Small intestine (tissue), 7 donors: ENCODE measurements around the gene NOVA1. TPM values are rescaled to one million over a fixed set of nuclear protein-coding genes. Genes with fewer than 3 reads are reported as not detected.

Source experiments
- DNase-seq, 2 donors: peaks; one replicate each; pipeline versions ENCODE4 v3.0.0 to v3.0.0-alpha.2; 2013
- FAIRE-seq: peaks from 2 replicates; lab custom pipeline; 2012; peaks lifted over from hg19 to GRCh38; lab: Jason Lieb, UNC
- H3K27ac ChIP-seq, 3 donors: one replicate each; pipeline ENCODE4 v1.5.1; 2013; ENCODE audit warnings: low read length in 2 of 3, mild to moderate bottlenecking in 2 of 3, control low read depth in 1 of 3, inconsistent platforms in 1 of 3, low read depth in 1 of 3, moderate library complexity in 1 of 3
- H3K27me3 ChIP-seq, 3 donors: one replicate each; pipeline ENCODE4 v1.6.1; 2013; ENCODE audit warnings: low read length in 3 of 3, inconsistent platforms in 1 of 3; ENCODE audit not compliant: control insufficient read depth in 3 of 3, insufficient read depth in 3 of 3
- H3K36me3 ChIP-seq, 3 donors: one replicate each; pipeline ENCODE4 v1.6.1; 2013; ENCODE audit warnings: low read length in 3 of 3, inconsistent platforms in 1 of 3, low read depth in 1 of 3, mild to moderate bottlenecking in 1 of 3, moderate library complexity in 1 of 3; ENCODE audit not compliant: control insufficient read depth in 3 of 3, insufficient read depth in 2 of 3
- H3K4me1 ChIP-seq, 3 donors: one replicate each; pipeline ENCODE4 v1.6.1; 2013; ENCODE audit warnings: low read length in 2 of 3, inconsistent platforms in 1 of 3, low read depth in 1 of 3, mild to moderate bottlenecking in 1 of 3, moderate library complexity in 1 of 3; ENCODE audit not compliant: control insufficient read depth in 3 of 3, insufficient read depth in 2 of 3
- H3K4me3 ChIP-seq, 3 donors: one replicate each; pipeline ENCODE4 v1.5.1; 2013; ENCODE audit warnings: low read length in 3 of 3, control low read depth in 1 of 3, inconsistent platforms in 1 of 3, low read depth in 1 of 3, mild to moderate bottlenecking in 1 of 3, moderate library complexity in 1 of 3
- H3K9me3 ChIP-seq, 2 donors: one replicate each; pipeline ENCODE4 v1.6.1; 2013; ENCODE audit warnings: low read depth in 1 of 2, low read length in 1 of 2; ENCODE audit not compliant: control insufficient read depth in 2 of 2, insufficient read depth in 1 of 2
- WGBS, 3 donors: extraction: QIAGEN DNeasy Blood & Tissue Kit; methylation state at CpG; one replicate each; pipeline ENCODE4 v1.1.7; 2013; 5-methylcytosine and 5-hydroxymethylcytosine counted together
- polyA plus RNA-seq, 4 donors: library from polyadenylated mRNA; stranded (reverse) in 3 of 4; unstranded in 1 of 4; fragments of 200-250 nt in 3 of 4; fragments of 120-200 nt in 1 of 4; gene quantifications; one replicate each; pipeline versions ENCODE4 v1.2.1 to v1.2.3, GENCODE V29; 2013
- donor health status: healthy with polysubstance abuse.
- donor health status: control.
- donor health status: control.
- donor health status: Bipolar disorder and iron deficiency.
- donor health status: healthy.

Gene NOVA1
- polyA plus RNA-seq, 4 donors: 0.27 to 9.3 (median 1.5) TPM; not detected in 1

DNA sequence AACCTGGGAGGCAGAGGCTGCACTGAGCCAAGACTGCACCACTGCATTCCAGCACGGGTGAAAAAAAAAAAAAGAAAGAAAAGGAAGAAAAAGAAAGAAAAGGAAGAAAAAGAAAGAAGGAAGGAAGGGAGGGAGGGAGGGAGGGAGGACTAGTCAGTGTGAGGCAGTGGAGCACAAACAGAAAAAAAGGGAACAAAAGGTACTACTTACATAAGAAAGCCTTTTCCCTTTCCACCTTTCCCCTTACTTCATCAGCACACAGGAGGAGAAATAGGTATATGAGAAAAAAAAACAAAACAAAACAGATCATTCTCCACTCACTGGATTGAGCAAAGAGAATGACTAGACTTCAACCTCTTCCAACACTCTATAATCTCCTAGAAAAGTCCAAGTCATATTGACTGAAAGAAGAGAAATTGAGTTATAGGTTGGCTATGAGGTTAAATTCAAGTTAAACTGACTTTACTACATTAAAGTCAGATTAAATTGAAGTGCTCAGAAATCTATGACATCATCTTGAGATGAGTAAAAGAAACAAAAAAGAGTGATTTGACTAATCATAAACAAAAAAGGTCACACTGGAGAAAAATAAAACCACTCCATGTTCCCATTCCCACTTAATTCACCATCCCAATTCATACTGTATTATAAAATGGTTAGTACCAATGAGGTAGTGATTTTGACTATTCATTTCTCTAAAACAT is 43.6 kb downstream of the NOVA1 start:
- no peaks in the 10 kb centered on the region for H3K4me1 ChIP-seq
- no peaks in the 10 kb centered on the region for H3K9me3 ChIP-seq
- 38 to 61% (median 55%) methylated on average over 1 of the region's 1 CpG for WGBS, 3 donors
- FAIRE-seq: no peak
- no peaks in the 10 kb centered on the region for H3K27me3 ChIP-seq
- H3K36me3 ChIP-seq: no peaks in the 10 kb centered on the region
- H3K27ac ChIP-seq: no peak overlapping the region
- H3K4me3 ChIP-seq: no peak overlapping the region
- no peak for DNase-seq

DNA sequence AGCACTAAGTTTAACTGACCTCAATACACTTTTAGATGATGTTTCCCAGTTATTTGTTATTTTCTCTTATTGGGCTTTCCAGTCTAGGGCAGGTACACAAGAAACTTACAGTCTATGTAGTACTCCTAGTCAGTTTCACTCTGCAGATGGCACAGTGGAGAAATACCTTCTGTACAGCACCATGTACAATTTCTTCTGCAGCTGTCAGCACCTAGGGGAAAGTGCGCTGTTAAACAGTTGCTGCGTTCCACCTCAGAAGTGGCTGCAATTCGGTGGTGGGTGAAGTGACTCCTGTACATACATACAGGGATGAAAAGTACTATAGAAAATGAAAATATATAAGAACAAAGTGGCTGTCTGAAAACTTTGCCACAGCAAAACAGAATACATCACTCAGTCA is 48.3 kb downstream of the NOVA1 start:
- Histone ChIP-seq H3K4me1 (no peaks in the 10 kb centered on the region), H3K9me3 (no peaks in the 10 kb centered on the region), H3K36me3 (no peaks in the 10 kb centered on the region), H3K27me3 (no peaks in the 10 kb centered on the region), H3K27ac (no peak overlapping the region), H3K4me3 (no peak overlapping the region)
- FAIRE-seq (no peak), DNase-seq (no peak)
- 86 to 91% (median 88%) methylated on average over 3 of the region's 3 CpGs for WGBS, 3 donors

DNA sequence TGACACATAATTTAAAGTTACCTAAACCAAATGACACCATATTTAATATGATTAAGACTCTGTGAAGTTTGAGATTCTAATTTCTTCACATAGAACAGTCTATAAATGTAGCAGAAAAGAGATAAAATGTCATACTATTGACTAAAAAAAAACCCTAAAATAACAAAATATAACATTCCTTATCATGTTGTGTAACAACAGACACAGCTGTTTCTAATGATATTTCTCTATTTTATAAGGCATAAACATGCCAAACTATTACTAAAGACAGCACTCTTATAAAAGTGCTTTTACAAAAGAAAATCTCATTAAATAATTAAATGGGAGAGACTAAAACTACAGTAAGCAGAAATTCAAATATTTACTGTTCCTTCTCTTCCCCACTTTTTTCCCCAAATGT is 49.4 kb downstream of the NOVA1 start:
- Histone ChIP-seq H3K36me3 (no peaks in the 10 kb centered on the region), H3K27ac (no peak overlapping the region), H3K27me3 (no peaks in the 10 kb centered on the region), H3K9me3 (no peaks in the 10 kb centered on the region), H3K4me3 (no peak overlapping the region), H3K4me1 (no peaks in the 10 kb centered on the region)
- FAIRE-seq: no peak
- DNase-seq: no peak

DNA sequence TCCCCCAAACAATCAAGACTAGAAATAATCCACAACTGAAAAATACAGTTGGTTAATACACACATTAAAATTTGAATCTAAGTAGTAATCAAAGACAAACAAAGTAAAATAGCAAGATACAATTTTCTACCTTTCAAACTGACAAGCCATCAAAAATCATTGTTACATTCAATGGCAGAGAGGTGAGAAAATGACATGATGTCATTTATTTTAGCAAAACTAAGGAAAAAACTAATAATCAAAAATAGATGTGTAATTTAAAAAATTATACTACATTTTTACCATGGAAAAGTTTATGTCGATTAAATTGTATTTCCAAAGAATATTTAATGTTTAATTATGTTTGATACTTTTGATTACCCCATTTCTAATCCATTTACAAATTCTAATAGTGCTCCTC is 59.7 kb downstream of the NOVA1 start:
- FAIRE-seq (no peak), DNase-seq (no peak)
- H3K27ac ChIP-seq: no peak overlapping the region
- H3K4me1 ChIP-seq: no peaks in the 10 kb centered on the region
- WGBS, 3 donors: 76 to 90% (median 89%) methylated on average over 1 of the region's 1 CpG
- peaks cover 0 to 3% (median 0%) of the 10 kb centered on the region in 3 donors for H3K36me3 ChIP-seq
- no peaks in the 10 kb centered on the region for H3K9me3 ChIP-seq
- H3K4me3 ChIP-seq: no peak overlapping the region
- no peaks in the 10 kb centered on the region for H3K27me3 ChIP-seq

DNA sequence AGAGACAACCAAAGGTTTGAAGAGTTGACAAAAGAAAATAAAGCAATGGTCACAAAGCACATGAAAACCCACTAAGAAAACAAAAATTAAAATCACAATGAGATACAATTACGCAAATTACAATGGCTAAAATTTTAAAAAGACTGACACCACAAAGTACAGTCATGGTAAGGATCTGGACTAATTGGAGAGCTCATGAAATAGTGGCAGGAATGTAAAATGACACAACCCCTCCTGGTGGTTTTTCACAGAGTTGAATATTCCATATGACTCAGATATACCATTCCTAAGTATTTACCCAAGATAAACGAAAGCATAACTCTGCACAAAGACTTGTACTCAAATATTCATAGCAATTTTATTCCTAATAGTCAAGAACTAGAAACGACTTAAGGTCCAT is 65.9 kb downstream of the NOVA1 start:
- FAIRE-seq: no peak
- H3K4me1 ChIP-seq: no peaks in the 10 kb centered on the region
- H3K4me3 ChIP-seq: no peak overlapping the region
- DNase-seq: peak in 1 of 2 donors; percentile 23
- no peaks in the 10 kb centered on the region for H3K27me3 ChIP-seq
- H3K27ac ChIP-seq: no peak overlapping the region
- no peaks in the 10 kb centered on the region for H3K36me3 ChIP-seq
- 41 to 67% (median 42%) methylated on average over 3 of the region's 3 CpGs for WGBS, 3 donors
- H3K9me3 ChIP-seq: no peaks in the 10 kb centered on the region

DNA sequence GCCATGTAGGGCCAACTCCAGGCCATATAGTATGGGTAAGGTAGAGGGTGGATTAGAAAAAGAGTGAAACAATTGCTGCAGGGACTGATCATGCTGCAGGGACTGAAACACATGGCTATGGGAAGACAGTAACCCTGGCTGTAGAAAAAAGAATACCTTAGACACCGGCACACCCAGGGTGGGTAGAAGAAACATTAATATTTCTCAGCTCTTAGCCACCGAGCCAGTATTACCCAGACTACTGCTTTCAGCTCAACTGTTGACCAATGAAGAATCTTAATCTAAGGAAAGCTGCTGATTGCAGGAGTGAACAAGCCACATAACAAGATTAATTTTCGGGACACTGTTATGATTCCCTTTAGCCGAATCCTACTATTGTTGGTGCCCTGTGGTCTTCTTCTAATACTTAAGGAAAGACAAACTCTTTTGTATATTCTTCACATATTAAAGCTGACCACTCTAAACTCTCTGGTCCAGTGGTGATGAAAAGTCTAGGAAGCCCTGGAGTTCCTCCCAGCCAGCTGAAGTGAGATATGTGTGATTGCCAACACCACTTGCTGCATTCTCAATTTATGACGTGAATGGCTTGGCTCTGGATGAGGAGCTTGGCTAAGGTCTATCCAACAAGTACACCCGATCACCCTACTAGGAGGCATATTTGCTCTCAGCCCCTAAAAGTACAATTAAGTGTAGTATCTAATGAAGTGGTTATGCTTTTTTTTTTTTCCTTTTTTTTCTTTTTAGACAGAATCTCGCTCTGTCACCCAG is 69.2 kb downstream of the NOVA1 start:
- H3K4me3 ChIP-seq: no peak overlapping the region
- H3K27ac ChIP-seq: no peak overlapping the region
- H3K36me3 ChIP-seq: no peaks in the 10 kb centered on the region
- WGBS, 3 donors: 76 to 89% (median 82%) methylated on average over 7 of the region's 7 CpGs
- DNase-seq (no peak), FAIRE-seq (no peak)
- no peaks in the 10 kb centered on the region for H3K27me3 ChIP-seq
- no peaks in the 10 kb centered on the region for H3K4me1 ChIP-seq
- H3K9me3 ChIP-seq: no peaks in the 10 kb centered on the region

DNA sequence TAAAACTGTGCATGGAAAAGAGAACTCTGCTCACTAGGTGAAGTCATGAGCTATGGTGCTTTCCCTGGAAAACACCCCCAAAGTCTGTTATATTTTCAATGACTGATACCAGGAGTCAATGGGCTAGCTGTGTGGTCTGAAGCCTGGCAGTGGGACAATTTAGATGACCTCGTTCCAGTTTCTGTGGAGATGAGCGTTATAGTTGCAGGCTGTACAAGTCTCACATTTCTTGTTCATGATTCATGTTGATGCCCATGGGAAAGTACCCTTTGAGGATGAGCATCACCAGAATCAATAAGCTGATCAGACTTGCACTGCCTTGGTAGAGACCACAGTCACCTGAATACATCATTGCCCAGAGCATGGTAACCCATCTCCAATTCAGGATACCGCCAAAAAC is 70.7 kb downstream of the NOVA1 start:
- Histone ChIP-seq H3K9me3 (no peaks in the 10 kb centered on the region), H3K4me3 (no peak overlapping the region), H3K27me3 (no peaks in the 10 kb centered on the region), H3K36me3 (no peaks in the 10 kb centered on the region), H3K4me1 (no peaks in the 10 kb centered on the region), H3K27ac (no peak overlapping the region)
- WGBS, 3 donors: 64 to 81% (median 76%) methylated on average over 3 of the region's 3 CpGs
- DNase-seq (no peak), FAIRE-seq (no peak)

DNA sequence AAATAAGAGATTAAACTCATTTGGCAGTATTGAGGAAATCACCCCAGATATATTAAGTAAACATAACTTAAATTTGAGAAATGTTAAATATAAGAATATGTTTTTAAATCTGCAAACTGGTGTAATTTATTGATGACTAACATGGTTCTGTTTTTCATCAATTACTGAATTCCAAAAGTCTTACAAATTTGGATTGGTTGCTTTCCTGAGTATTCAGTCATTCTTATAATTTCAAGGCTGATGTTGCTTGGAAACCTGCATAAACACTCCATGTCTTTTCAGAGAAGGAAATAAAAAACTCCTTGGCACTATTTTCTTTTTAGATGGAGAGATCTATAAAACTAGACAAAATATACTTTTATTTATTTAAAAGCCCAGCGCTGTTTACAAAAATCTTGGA is 71.7 kb downstream of the NOVA1 start:
- H3K27ac ChIP-seq: no peak overlapping the region
- no peaks in the 10 kb centered on the region for H3K27me3 ChIP-seq
- no peaks in the 10 kb centered on the region for H3K4me1 ChIP-seq
- FAIRE-seq (no peak), DNase-seq (no peak)
- H3K9me3 ChIP-seq: no peaks in the 10 kb centered on the region
- no peak overlapping the region for H3K4me3 ChIP-seq
- no peaks in the 10 kb centered on the region for H3K36me3 ChIP-seq
- 64 to 98% (median 95%) methylated on average over 1 of the region's 1 CpG for WGBS, 3 donors
